Pancreas (tissue), 10 donors: Measurements from ENCODE around the gene RFC5. TPM values are rescaled to one million over a fixed set of nuclear protein-coding genes. Genes with fewer than 3 reads are reported as not detected.
"Not testable (repeated sequence)": the region's sequence is repeated elsewhere in the genome, so short reads cannot be mapped to it uniquely, and the experiment has no call there.

Source experiments
- ATAC-seq, 4 donors: fragments of 200-7000 bp; cut with Tn5 transposase; one replicate each; pipeline versions ENCODE4 v1.8.0 to v1.9.1; 2020; ENCODE audit warnings: mild to moderate bottlenecking in 4 of 4, moderate library complexity in 4 of 4
- DNase-seq, 6 donors: peaks; one replicate each; pipeline ENCODE4 v3.0.0-alpha.2; 2020
- FAIRE-seq: peaks from 2 replicates; lab custom pipeline; 2012; peaks lifted over from hg19 to GRCh38; lab: Jason Lieb, UNC
- H3K27ac ChIP-seq, 4 donors: fragments of 200-600 bp; sonication (generic); 1 replicate in 3 of 4; 2 replicates in 1 of 4; pipeline versions ENCODE4 v1.5.0 to v1.8.0; 2020
- H3K27me3 ChIP-seq, 4 donors: fragments of 200-600 bp; one replicate each; pipeline ENCODE4 v1.8.0; 2021
- H3K36me3 ChIP-seq, 3 donors: fragments of 200-600 bp; sonication (generic) in 1 of 3; one replicate each; pipeline versions ENCODE4 v1.5.0 to v1.8.0; 2020 to 2021
- H3K4me1 ChIP-seq, 3 donors: fragments of 200-600 bp; one replicate each; pipeline ENCODE4 v1.8.0; 2021
- H3K4me3 ChIP-seq, 4 donors: fragments of 200-600 bp; sonication (generic) in 2 of 4; one replicate each; pipeline versions ENCODE4 v1.5.0 to v1.8.0; 2020 to 2021
- H3K9me3 ChIP-seq, 4 donors: fragments of 200-600 bp; one replicate each; pipeline ENCODE4 v1.8.0; 2021
- CTCF ChIP-seq, 4 donors: fragments of 200-600 bp; sonication (generic) in 3 of 4; IDR thresholded peaks; one replicate each; pipeline versions ENCODE4 v1.5.0 to v1.8.0; 2021; ENCODE audit warnings: antibody characterized with exemption in 4 of 4
- WGBS, 2 donors: extraction: QIAGEN DNeasy Blood & Tissue Kit; methylation state at CpG; one replicate each; pipeline ENCODE4 v1.1.7; 2013; 5-methylcytosine and 5-hydroxymethylcytosine counted together
- intact Hi-C, 3 donors: fragments of 100-400 bp; cut with DNase I; formaldehyde crosslinking; loops; one replicate each; pipeline versions ENCODE4 v1.11.1 to v1.14.2; 2022
- polyA plus RNA-seq, 2 donors: library from polyadenylated mRNA; stranded (reverse); fragments of 200-250 nt; gene quantifications; one replicate each; pipeline ENCODE4 v1.2.3, GENCODE V29; 2013
- total RNA-seq, 6 donors: library from RNA; stranded (reverse); fragmentation: NEBNext Ultra II Directional in 4 of 6; extraction: Animal tissue kit (Norgen Biotek cat#: 25700) in 4 of 6; gene quantifications; one replicate each; pipeline versions ENCODE4 v1.2.1 to v1.2.4, GENCODE V29; 2021 to 2023
- donor health status: healthy with polysubstance abuse.
- donor health status: DM: no; HTN: no; CAD: no; lungs with moderate emphysema.
- donor health status: DM: no; HTN: no; CAD: no.
- donor health status: control.
- donor health status: control.
- donor health status: Bipolar disorder and iron deficiency.
- donor health status: DM: yes; HTN: yes; CAD: no.
- donor health status: DM: no; HTN: no; CAD: no.
- donor health status: DM: no; HTN: no; CAD: no.
- donor health status: DM: yes; HTN: yes; CAD: no.

The RFC5 gene
- total and polyA plus RNA-seq, 8 donors: 4.0 to 8.8 (median 5.1) TPM

GRCh38 chr12:118020036-118020435 lies 3.5 kb downstream of the RFC5 start:
- Histone ChIP-seq H3K4me3 (no peak overlapping the region), H3K36me3 (peaks cover 0 to 13% (median 0%) of the 10 kb centered on the region in 3 donors), H3K27ac (no peak overlapping the region), H3K4me1 (peaks cover 0 to 6% (median 0%) of the 10 kb centered on the region in 3 donors), H3K9me3 (no peaks in the 10 kb centered on the region), H3K27me3 (no peaks in the 10 kb centered on the region)
- ATAC-seq: no peak
- intact Hi-C loops: no loop called here
- 53 to 76% methylated on average over 1 of the region's 1 CpG for WGBS, 2 donors
- FAIRE-seq: no peak
- DNase-seq: no peak
- no peak for TF ChIP-seq CTCF (IDR thresholded peaks at IDR 0.05)

DNA sequence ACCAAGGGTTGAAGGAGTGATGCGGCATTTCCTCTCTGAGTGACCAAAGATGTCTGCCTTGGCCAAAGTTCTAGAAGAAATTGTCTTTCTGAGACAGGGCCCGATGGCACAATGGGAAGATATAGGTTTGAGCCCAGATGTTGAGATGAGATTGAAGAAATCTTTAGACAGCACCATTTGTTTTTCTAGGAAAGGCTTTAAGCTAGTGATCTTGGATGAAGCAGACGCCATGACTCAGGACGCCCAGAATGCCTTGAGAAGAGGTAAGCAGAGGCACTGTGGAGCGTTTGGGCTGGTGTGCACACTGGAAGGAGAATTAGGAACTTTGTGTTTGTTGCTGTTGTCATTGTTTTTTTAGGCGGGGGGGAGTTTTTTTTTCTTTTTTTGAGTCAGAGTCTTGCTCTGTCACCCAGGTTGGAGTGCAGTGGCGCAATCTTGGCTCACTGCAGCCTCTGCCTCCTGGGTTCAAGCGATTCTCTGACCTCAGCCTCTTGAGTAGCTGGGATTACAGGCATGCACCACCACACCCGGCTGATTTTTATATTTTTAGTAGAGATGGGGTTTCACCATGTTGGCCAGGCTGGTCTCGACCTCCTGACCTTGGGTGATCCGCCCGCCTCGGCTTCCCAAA lies 5.7 kb downstream of the RFC5 start:
- 90 to 94% methylated on average over 13 of the region's 13 CpGs for WGBS, 2 donors
- H3K36me3 ChIP-seq: peaks cover 0 to 30% (median 2%) of the 10 kb centered on the region in 3 donors
- H3K9me3 ChIP-seq, FAIRE-seq, DNase-seq, intact Hi-C loops, H3K27ac ChIP-seq, H3K4me3 ChIP-seq, ATAC-seq, H3K4me1 ChIP-seq, H3K27me3 ChIP-seq: not testable (repeated sequence)

DNA sequence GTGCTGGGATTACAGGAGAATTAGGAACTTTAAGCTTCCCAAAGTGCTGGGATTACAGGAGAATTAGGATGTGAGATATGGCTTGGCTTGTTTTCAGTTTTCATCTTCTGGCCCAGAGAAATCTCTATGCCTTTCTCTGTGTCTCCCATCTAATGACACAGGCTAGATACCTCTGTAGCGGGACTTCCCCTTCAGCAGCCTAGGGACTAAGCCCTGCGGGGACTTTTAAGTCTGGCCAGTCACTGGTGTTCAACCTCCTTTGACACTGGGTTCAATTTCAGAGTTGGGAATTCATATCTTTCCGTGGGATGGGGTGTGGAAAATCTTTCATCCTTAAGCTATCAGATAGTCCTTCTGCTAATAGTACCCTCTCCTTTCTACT lies 6.2 kb downstream of the RFC5 start:
- DNase-seq (no peak), FAIRE-seq (no peak), ATAC-seq (no peak)
- no peaks in the 10 kb centered on the region for H3K27me3 ChIP-seq
- 90 to 92% methylated on average over 3 of the region's 3 CpGs for WGBS, 2 donors
- H3K9me3 ChIP-seq: no peaks in the 10 kb centered on the region
- intact Hi-C loops: no loop called here
- no peak overlapping the region for H3K4me3 ChIP-seq
- no peak overlapping the region for H3K27ac ChIP-seq
- no peaks in the 10 kb centered on the region for H3K4me1 ChIP-seq
- peaks cover 0 to 30% (median 2%) of the 10 kb centered on the region in 3 donors for H3K36me3 ChIP-seq
- TF ChIP-seq CTCF (IDR thresholded peaks at IDR 0.05): no peak

GRCh38 chr12:118023301-118023860 lies 6.9 kb downstream of the RFC5 start:
- Histone ChIP-seq H3K9me3 (no peaks in the 10 kb centered on the region), H3K36me3 (peaks cover 0 to 30% (median 2%) of the 10 kb centered on the region in 3 donors), H3K27ac (no peak overlapping the region), H3K4me3 (no peak overlapping the region), H3K27me3 (no peaks in the 10 kb centered on the region), H3K4me1 (no peaks in the 10 kb centered on the region)
- DNase-seq (no peak), FAIRE-seq (no peak), ATAC-seq (no peak)
- no peak for TF ChIP-seq CTCF (IDR thresholded peaks at IDR 0.05)
- intact Hi-C loops: no loop called here
- 89 to 91% methylated on average over 8 to 9 of the region's 9 CpGs for WGBS, 2 donors

- intact Hi-C loops: no loop called here
- 67 to 79% methylated on average over 4 of the region's 4 CpGs for WGBS, 2 donors
- no peaks in the 10 kb centered on the region for H3K27me3 ChIP-seq
- H3K4me1 ChIP-seq: no peaks in the 10 kb centered on the region
- no peak for ATAC-seq
- no peak for DNase-seq
- H3K27ac ChIP-seq: no peak overlapping the region
- no peak for FAIRE-seq
- no peak for TF ChIP-seq CTCF (IDR thresholded peaks at IDR 0.05)
- peaks cover 0 to 26% (median 2%) of the 10 kb centered on the region in 3 donors for H3K36me3 ChIP-seq
- no peak overlapping the region for H3K4me3 ChIP-seq
- H3K9me3 ChIP-seq: no peaks in the 10 kb centered on the region
Observed at GRCh38 chr12:118025168-118025567, 8.7 kb downstream of the RFC5 start.
